HepG2 (cell line): ENCODE measurements around the gene NDC1. TPM values are rescaled to one million over a fixed set of nuclear protein-coding genes. Genes with fewer than 3 reads are reported as not detected.

Experiments used
- ARID2 ChIP-seq: sonication (generic); formaldehyde crosslinking; IDR thresholded peaks from 2 replicates; pipeline ENCODE4 v1.8.1; 2022; ENCODE audit warnings: mild to moderate bottlenecking, missing genetic modification reagents, borderline replicate concordance
- CHD4 ChIP-seq: fragments of 200-600 bp; sonication (generic); IDR thresholded peaks from 2 replicates; pipeline ENCODE4 v1.7.0; 2017; ENCODE audit warnings: mild to moderate bottlenecking, low read length, borderline replicate concordance
- DMAP1 ChIP-seq: IDR thresholded peaks from 2 replicates; pipeline ENCODE4 v1.6.1; 2016
- GFI1 ChIP-seq: sonication (generic); formaldehyde crosslinking; IDR thresholded peaks from 2 replicates; pipeline ENCODE4 v1.5.0; 2020; ENCODE audit warnings: missing genetic modification reagents, mild to moderate bottlenecking, borderline replicate concordance
- SKI ChIP-seq: fragments of 450-650 bp; IDR thresholded peaks from one replicate; pipeline ENCODE4 v1.6.1; 2018; ENCODE audit warnings: mild to moderate bottlenecking; ENCODE audit not compliant: partially characterized antibody
- ZBTB40 ChIP-seq, 2 experiments: fragments of 450-650 bp in 1 of 2; sonication (generic) in 1 of 2; formaldehyde crosslinking in 1 of 2; IDR thresholded peaks; 2 replicates each; pipeline versions ENCODE4 v1.6.1 to v1.8.0; 2016 to 2022; ENCODE audit warnings: antibody characterized with exemption in 1 of 2, mild to moderate bottlenecking in 1 of 2, missing genetic modification reagents in 1 of 2
- ZFP36L1 ChIP-seq: sonication (generic); formaldehyde crosslinking; IDR thresholded peaks from 2 replicates; pipeline ENCODE4 v1.8.0; 2022; ENCODE audit warnings: mild to moderate bottlenecking, missing genetic modification reagents, moderate library complexity
- ZNF30 ChIP-seq: sonication (generic); formaldehyde crosslinking; IDR thresholded peaks from 2 replicates; pipeline ENCODE4 v1.5.0; 2020; ENCODE audit warnings: mild to moderate bottlenecking, missing genetic modification reagents
- ZNF704 ChIP-seq: sonication (generic); formaldehyde crosslinking; IDR thresholded peaks from 2 replicates; pipeline ENCODE4 v1.8.1; 2023; ENCODE audit warnings: mild to moderate bottlenecking, inconsistent platforms, moderate library complexity, missing genetic modification reagents, borderline replicate concordance
- polyA plus RNA-seq, 8 experiments: library from polyadenylated mRNA; depleted of rRNA in 3 of 8; stranded (reverse) in 7 of 8; unstranded in 1 of 8; fragments of >200 nt; fragmentation: Illumina TruSeq in 4 of 8; extraction: Trizol in 4 of 8; gene quantifications; 2 replicates each; pipeline versions ENCODE4 v1.2.1 to v1.2.3, GENCODE V29; 2011 to 2016; ENCODE audit warnings: low read depth in 4 of 8, missing spikeins in 1 of 8, mixed read lengths in 1 of 8; ENCODE audit not compliant: insufficient read depth in 1 of 8
- total RNA-seq, 5 experiments: library from RNA; depleted of rRNA; stranded (reverse); fragments of >200 nt; fragmentation: Illumina TruSeq; extraction: Trizol; gene quantifications; 2 replicates each; pipeline ENCODE4 v1.2.3, GENCODE V29; 2016; ENCODE audit warnings: low read depth in 1 of 5
- TF ChIP-seq, protein P1 (sequence below): sonication (generic); formaldehyde crosslinking; IDR thresholded peaks from 2 replicates; pipeline ENCODE4 v1.4.0; 2020; ENCODE audit warnings: missing genetic modification reagents

The NDC1 gene
- total and polyA plus RNA-seq, 2 of the 13 experiments (the other 11 are each of a cell fraction or from before 2014, with no cell fraction given), result 38.1 to 50.9 TPM

DNA sequence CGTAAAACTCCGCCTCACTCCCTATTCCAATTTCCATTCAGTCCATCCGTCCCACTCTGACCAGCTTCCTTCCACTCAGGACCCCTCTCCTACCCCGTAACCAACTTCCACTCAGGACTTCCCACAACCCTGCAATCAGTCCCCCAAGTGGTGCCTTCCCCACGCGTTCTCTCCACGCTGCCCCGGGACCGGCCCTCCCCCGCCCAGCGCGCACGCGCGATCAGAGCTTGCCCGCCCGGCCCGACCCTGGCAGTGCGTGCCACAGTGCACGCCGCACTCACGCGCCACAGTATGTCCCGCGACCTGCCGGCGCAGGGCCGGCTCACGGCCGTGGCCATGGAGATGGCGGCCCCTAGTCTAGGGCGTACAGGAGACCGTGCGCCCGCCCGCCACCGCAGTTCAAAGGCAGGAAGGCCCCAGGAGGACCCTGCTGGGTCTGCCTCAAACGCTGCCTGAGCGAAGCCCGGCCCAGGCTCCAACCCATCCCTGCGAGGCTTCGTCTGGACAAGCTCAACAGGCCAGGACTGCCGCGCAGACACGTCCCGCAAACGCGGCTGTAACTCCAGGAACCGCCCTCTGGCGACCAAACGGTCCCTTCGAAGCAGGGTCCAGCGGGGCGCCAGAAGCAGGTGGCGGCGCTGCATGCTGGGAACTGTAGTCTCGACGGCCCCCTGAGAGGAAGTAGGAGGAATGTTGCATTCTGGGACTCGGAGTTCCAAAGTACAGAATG, at the start of gene NDC1 (continued):
- TF ChIP-seq ZBTB40 (IDR thresholded peaks at IDR 0.05) (no peak), ZBTB40 (CRISPR knock-in tag; IDR thresholded peaks at IDR 0.05) (peak; percentile 70), DMAP1 (CRISPR knock-in tag) (peak; percentile 92), GFI1 (CRISPR knock-in tag) (peak; percentile 80; the same call in 1 of the 2 replicates), SKI (peak; percentile 82), ZNF30 (CRISPR knock-in tag) (no peak; the same call in 1 of the 2 replicates), CHD4 (peak; percentile 29; the same call in 1 of the 2 replicates), ZFP36L1 (CRISPR knock-in tag) (no peak), ZNF704 (CRISPR knock-in tag) (peak; percentile 94; the same call in 1 of the 2 replicates), ARID2 (CRISPR knock-in tag) (peak; percentile 70; the same call in 1 of the 2 replicates)
- TF ChIP-seq, protein P1, sequence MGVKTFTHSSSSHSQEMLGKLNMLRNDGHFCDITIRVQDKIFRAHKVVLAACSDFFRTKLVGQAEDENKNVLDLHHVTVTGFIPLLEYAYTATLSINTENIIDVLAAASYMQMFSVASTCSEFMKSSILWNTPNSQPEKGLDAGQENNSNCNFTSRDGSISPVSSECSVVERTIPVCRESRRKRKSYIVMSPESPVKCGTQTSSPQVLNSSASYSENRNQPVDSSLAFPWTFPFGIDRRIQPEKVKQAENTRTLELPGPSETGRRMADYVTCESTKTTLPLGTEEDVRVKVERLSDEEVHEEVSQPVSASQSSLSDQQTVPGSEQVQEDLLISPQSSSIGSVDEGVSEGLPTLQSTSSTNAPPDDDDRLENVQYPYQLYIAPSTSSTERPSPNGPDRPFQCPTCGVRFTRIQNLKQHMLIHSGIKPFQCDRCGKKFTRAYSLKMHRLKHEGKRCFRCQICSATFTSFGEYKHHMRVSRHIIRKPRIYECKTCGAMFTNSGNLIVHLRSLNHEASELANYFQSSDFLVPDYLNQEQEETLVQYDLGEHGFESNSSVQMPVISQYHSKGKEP (CRISPR knock-in tag), result no peak; the same call in 1 of the 2 replicates
